AG09309 (cell line): ENCODE measurements around the gene AHNAK2.

Experiments used
- DNase-seq: peaks from one replicate; pipeline ENCODE4 v3.0.0-alpha.2; 2010; ENCODE audit warnings: low read depth
- H3K4me3 ChIP-seq: 2 replicates; pipeline ENCODE4 v1.5.1; 2011; ENCODE audit warnings: mild to moderate bottlenecking, low read depth, low read length, moderate library complexity; ENCODE audit not compliant: control insufficient read depth
- TF ChIP-seq, protein P1 (sequence below): IDR thresholded peaks from 2 replicates; pipeline ENCODE4 v1.5.1; 2011; ENCODE audit warnings: mild to moderate bottlenecking, low read depth, low read length, inconsistent platforms; ENCODE audit not compliant: insufficient read depth, control insufficient read depth; ENCODE audit errors: missing control alignments

AHNAK2 gene

DNA sequence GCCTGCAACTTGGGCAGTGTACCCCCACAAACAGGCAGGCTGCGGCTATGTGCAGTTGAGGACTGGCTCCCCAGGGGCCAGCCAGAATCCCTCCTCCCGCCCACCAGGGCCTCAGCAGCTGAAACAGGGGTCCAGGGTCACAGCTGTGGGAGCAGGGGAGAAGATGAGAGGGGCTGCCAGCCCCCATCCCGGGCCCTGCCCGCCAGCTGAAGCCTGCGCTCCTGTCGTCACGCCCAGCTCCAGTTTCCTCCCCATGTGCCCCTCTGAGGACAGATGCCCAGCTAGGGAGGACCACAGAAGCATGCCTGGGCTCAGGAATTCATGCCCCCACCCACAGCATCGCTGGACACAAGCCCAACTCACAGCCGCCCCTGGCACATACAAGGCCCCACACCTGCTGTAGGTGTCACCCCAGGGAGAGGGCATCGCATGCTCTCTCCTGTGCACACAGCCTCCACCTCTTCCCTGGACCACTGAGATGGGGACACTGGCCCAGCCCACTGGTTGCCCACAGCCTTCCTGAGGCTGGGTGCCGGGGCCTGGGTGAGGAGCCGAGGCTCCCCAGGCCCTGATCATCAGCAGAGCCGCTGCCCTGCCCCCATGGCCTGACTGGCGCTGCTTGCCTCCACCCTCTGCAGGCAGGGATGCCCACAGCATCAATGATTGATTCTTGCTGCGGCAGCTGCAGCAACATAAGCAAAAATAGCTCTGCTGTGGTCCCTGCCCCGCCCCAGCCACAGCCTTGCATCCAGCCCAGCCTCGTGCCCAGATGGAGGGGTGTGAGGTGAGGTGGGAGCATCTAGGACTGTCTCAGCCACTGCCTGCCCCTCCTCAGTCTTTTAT is 3.7 kb upstream of the AHNAK2 start:
- H3K4me3 ChIP-seq: no peak overlapping the region
- TF ChIP-seq, protein P1, sequence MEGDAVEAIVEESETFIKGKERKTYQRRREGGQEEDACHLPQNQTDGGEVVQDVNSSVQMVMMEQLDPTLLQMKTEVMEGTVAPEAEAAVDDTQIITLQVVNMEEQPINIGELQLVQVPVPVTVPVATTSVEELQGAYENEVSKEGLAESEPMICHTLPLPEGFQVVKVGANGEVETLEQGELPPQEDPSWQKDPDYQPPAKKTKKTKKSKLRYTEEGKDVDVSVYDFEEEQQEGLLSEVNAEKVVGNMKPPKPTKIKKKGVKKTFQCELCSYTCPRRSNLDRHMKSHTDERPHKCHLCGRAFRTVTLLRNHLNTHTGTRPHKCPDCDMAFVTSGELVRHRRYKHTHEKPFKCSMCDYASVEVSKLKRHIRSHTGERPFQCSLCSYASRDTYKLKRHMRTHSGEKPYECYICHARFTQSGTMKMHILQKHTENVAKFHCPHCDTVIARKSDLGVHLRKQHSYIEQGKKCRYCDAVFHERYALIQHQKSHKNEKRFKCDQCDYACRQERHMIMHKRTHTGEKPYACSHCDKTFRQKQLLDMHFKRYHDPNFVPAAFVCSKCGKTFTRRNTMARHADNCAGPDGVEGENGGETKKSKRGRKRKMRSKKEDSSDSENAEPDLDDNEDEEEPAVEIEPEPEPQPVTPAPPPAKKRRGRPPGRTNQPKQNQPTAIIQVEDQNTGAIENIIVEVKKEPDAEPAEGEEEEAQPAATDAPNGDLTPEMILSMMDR: no peak

DNA sequence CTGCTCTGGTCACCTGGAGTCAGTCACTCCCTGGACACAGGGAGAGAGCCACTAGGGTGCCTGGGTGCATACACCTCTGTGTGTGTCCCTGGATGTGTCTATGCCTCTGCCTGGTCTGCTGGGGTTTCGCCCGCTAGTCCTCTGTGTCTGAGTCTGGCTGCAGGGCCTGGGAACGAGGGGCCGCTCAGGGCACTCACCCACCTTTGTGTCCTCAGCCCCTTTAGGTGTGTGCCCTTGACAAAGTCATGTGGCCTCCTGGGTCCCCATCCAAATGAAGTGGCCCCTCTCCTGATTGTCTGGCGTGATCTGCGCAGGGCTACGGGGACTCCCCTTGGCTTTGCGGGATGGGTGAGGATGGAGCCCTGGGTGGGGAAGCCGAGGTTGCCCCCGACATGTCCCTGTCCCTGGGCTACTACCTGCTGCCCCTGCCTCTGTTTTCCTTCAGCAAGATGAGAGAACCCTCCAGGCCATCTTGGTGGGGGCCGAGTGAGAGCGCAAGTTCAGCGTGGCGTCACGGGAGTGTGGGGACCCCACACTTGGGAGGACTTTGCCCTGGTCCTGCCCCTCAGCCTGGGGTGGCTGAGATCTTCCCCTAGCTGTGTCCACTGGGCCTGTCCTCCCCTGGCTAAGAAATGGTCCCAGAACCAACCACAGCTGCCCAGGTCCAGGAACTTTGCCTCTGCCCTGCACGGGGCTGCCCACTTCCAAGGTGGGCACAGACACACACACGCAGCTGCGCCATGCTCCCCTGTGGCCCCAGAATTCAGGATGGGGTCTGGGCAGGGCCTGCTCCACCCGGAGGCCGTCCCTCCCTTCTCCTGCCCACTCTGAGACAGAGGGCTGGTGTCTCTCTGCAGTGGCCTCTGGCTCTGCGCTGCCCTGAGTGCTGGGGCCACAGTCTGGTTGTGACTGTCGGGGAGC is 2.7 kb upstream of the AHNAK2 start:
- TF ChIP-seq, protein P1: no peak
- no peak for DNase-seq
- H3K4me3 ChIP-seq: no peak overlapping the region

More for the DNA sequence above, 3.7 kb upstream of the AHNAK2 start:
- DNase-seq: no peak

DNA sequence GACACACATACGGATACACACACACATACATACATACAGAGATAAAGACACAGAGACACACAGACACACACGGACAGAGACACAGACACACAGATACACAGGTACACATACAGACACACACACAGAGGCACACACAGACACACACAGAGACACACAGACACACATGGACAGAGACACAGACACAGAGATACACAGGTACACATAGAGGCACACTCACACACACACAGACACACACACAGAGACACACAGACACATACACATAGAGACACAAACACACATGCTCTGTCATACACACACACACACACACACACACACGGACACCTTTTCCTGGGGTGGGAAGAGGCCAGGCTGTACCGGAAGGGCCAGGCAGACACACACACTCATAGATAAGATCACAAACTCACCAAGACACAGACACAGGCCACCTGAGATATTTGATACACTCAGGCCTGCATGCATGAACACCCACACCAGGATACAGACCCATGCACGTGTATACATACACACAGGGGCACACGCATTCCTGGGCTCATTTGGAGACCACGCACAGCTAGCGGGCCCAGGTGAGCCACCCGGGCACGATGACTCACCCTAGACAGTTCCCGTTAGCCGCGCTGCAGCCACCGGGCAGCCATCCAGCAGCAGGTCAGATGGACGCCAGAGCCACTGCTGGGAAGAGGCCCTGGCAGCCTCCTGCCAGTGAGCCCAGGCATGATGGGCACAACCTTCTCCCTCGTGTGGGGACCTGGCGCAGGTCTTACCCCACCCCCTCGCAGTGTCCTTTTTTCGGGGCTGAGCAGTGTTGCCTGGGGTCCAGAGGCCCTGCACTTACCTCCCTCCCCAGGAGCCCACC is 1.8 kb upstream of the AHNAK2 start:
- no peak overlapping the region for H3K4me3 ChIP-seq
- DNase-seq: no peak
- TF ChIP-seq, protein P1: no peak

DNA sequence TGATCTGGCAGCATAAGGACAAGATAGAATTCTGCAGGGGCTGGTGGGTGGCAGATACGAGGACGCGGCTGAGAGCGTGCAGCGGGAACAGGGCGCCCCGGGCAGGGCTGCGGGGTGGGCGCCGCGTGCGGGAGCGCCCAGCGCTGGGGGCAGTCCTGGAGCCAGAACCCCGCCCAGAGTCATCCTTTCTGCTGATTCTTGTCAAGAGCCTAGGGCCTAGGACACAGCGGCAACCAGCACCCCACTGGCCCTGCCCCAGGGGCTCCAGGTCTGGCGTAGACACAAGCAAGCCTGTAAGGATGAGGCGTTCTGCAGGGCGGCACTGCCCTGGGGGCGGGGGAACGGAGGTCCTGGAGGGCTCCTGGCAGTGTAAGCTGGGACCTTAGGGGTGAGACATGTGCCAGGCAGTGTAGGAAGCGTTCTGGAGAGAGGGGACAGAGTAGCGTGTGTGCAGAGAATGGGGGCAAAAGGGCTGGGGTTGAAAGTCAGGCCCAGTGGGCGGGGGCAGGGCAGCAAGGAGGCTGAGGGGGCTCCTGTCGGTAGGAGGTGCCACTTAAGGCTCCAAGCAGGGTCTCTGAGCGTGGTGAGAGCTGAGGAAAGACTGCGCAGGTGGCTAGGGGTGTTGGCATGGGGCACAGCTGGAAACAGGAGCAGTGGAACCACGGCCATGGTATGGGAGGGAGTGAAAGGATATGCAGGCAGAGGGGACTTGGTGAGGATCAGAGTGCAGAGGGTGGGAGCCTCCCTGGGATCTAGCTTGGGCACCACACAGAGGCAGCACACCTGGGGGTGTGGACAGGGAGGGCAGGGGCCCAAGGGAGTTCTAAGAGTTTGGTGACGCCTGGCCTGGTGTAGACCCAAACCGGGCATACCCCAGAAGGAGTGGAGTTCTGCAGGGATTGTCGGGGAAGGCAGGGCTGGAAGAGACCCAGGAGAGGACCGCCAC is 845 bp upstream of the AHNAK2 start:
- TF ChIP-seq, protein P1: no peak
- DNase-seq: no peak
- no peak overlapping the region; the same call in 1 of the 2 replicates for H3K4me3 ChIP-seq

DNA sequence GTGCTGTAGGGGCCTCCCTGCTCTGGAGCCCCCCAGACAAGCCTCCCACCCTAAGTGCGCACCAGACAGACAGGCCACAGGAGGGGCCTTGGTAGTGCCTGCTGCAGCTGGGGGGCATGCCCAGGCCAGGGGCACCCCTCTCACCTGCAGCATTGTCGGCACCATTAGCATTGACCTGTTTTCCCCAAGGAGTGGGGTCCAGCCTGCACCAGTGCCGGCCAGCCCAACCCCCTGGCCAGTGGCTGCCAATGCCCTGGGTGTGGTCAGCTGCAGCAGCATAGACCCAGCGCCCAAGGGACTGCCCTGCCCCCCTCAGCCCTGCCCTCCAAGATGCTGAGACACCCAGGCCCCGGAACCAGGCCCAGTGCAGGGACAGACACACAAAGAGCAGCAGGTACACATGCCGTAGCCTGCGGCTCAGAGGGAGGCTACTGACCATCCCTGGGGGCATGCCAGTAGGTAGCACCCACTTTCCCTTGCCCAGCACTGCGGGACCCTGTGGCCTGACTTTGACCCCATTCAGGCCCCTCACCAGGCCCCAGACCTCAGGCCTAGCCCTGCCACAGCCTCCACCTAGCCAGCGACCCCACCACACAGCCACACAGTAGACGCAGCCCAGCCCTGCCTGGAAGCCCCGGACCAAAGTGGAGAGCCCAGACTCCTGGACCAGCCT is 1.0 kb downstream of the AHNAK2 start:
- peak overlapping the region; percentile 33 for H3K4me3 ChIP-seq
- DNase-seq: no peak
- TF ChIP-seq, protein P1: no peak
